Uterus (tissue), 4 donors: ENCODE measurements around the gene ANKUB1. TPM values are rescaled to one million over a fixed set of nuclear protein-coding genes. Genes with fewer than 3 reads are reported as not detected.
A peak's percentile ranks its signal among the peaks of the same experiment; 100 is the strongest.

ENCODE experiments used
- DNase-seq, 2 donors: peaks; one replicate each; pipeline ENCODE4 v3.0.0-alpha.2; 2019 to 2020
- H3K27ac ChIP-seq, 2 donors: fragments of 200-600 bp; sonication (generic); 1 replicate in 1 of 2; 2 replicates in 1 of 2; pipeline ENCODE4 v1.5.1; 2016 to 2018
- H3K27me3 ChIP-seq, 2 donors: fragments of 200-600 bp; sonication (generic); one replicate each; pipeline ENCODE4 v1.5.1; 2018 to 2019; ENCODE audit warnings: control low read depth in 1 of 2
- H3K36me3 ChIP-seq, 2 donors: fragments of 200-600 bp; sonication (generic); one replicate each; pipeline ENCODE4 v1.5.1; 2019; ENCODE audit warnings: control low read depth in 1 of 2
- H3K4me1 ChIP-seq, 2 donors: fragments of 200-600 bp; sonication (generic); one replicate each; pipeline ENCODE4 v1.5.1; 2018 to 2019; ENCODE audit warnings: control low read depth in 1 of 2
- H3K4me3 ChIP-seq, 2 donors: fragments of 200-600 bp; sonication (generic); 1 replicate in 1 of 2; 2 replicates in 1 of 2; pipeline ENCODE4 v1.5.1; 2018 to 2019; ENCODE audit warnings: mild to moderate bottlenecking in 1 of 2
- H3K9me3 ChIP-seq, 2 donors: fragments of 200-600 bp; sonication (generic); one replicate each; pipeline ENCODE4 v1.5.1; 2019; ENCODE audit warnings: control low read depth in 1 of 2
- CTCF ChIP-seq, 4 experiments: fragments of 200-600 bp in 2 of 4; fragments of 450-650 bp in 2 of 4; sonication (generic) in 2 of 4; IDR thresholded peaks; one replicate each; pipeline ENCODE4 v1.5.1; 2016 to 2019; ENCODE audit warnings: antibody characterized with exemption in 4 of 4, mild to moderate bottlenecking in 2 of 4, moderate library complexity in 1 of 4
- POLR2A ChIP-seq, 2 donors: fragments of 450-650 bp; IDR thresholded peaks; one replicate each; pipeline ENCODE4 v1.6.1; 2016; ENCODE audit warnings: antibody characterized with exemption in 2 of 2, mild to moderate bottlenecking in 1 of 2, moderate library complexity in 1 of 2
- intact Hi-C: fragments of 100-400 bp; cut with DNase I; formaldehyde crosslinking; loops from one replicate; pipeline ENCODE4 v1.15.1; 2023; ENCODE audit warnings: low total_unique reads
- total RNA-seq, 4 donors: library from RNA; depleted of rRNA in 3 of 4; stranded (reverse); fragments of >200 nt in 3 of 4; gene quantifications; one replicate each; pipeline versions ENCODE4 v1.1.0 to v1.2.4, GENCODE V29; 2014 to 2023
- donor health status: DM: yes; HTN: yes; CAD: no.

ANKUB1 gene
- total RNA-seq, 4 donors from 2014 or later, result 0.51 to 1.0 TPM; not detected in 2

- H3K9me3 ChIP-seq, result no peaks in the 10 kb centered on the region
- H3K4me3 ChIP-seq, result peak overlapping the region; percentile 72 to 74
- H3K27ac ChIP-seq, result peak overlapping the region; percentile 93 to 95
- no peaks in the 10 kb centered on the region for H3K36me3 ChIP-seq
- H3K4me1 ChIP-seq, result no peaks in the 10 kb centered on the region
- intact Hi-C loops, result no loop called here
- no peak for DNase-seq
- no peak for TF ChIP-seq CTCF (IDR thresholded peaks at IDR 0.05)
- no peak for TF ChIP-seq POLR2A (IDR thresholded peaks at IDR 0.05)
- no peaks in the 10 kb centered on the region for H3K27me3 ChIP-seq
Measured at GRCh38 chr3:149813367-149814281, 21.3 kb upstream of the ANKUB1 start.

- H3K36me3 ChIP-seq, result no peaks in the 10 kb centered on the region
- H3K4me1 ChIP-seq, result no peaks in the 10 kb centered on the region
- intact Hi-C loops, result no loop called here
- peak; percentile 60 to 73 for TF ChIP-seq POLR2A (IDR thresholded peaks at IDR 0.05)
- TF ChIP-seq CTCF (IDR thresholded peaks at IDR 0.05), result peak in 1 of 4 experiments; percentile 5
- no peaks in the 10 kb centered on the region for H3K9me3 ChIP-seq
- peak within 1 kb of the TSS; percentile 72 to 74 for H3K4me3 ChIP-seq
- H3K27ac ChIP-seq, result peak within 1 kb of the TSS; percentile 93 to 95
- no peaks in the 10 kb centered on the region for H3K27me3 ChIP-seq
- DNase-seq, result peak; percentile 97 to 98
Measured at GRCh38 chr3:149812606-149813366, 20.4 kb upstream of the ANKUB1 start, which contains the start of gene RNF13. TSS of gene RNF13 (plus strand) at chr3:149813215. CDS start at chr3:149846027, 32,812 bp downstream.

GRCh38 chr3:149812165-149812605 lies 19.8 kb upstream of the ANKUB1 start:
- Histone ChIP-seq H3K27ac (peak overlapping the region; percentile 93 to 95), H3K9me3 (no peaks in the 10 kb centered on the region), H3K4me3 (peak overlapping the region; percentile 72 to 74), H3K4me1 (no peaks in the 10 kb centered on the region), H3K27me3 (no peaks in the 10 kb centered on the region), H3K36me3 (no peaks in the 10 kb centered on the region)
- no peak for DNase-seq
- no peak for TF ChIP-seq POLR2A (IDR thresholded peaks at IDR 0.05)
- no peak for TF ChIP-seq CTCF (IDR thresholded peaks at IDR 0.05)
- intact Hi-C loops, result no loop called here

GRCh38 chr3:149810846-149811245 lies 18.5 kb upstream of the ANKUB1 start:
- H3K36me3 ChIP-seq, result no peaks in the 10 kb centered on the region
- no peaks in the 10 kb centered on the region for H3K9me3 ChIP-seq
- no peak overlapping the region for H3K27ac ChIP-seq
- no peak for DNase-seq
- intact Hi-C loops, result no loop called here
- no peaks in the 10 kb centered on the region for H3K27me3 ChIP-seq
- TF ChIP-seq POLR2A (IDR thresholded peaks at IDR 0.05), result no peak
- TF ChIP-seq CTCF (IDR thresholded peaks at IDR 0.05), result no peak
- no peaks in the 10 kb centered on the region for H3K4me1 ChIP-seq
- H3K4me3 ChIP-seq, result no peak overlapping the region
